DMS79 treated with DMSO at 0.1 percent for 48 hours (cell line): ENCODE data around the gene HTT-AS.
A peak's percentile ranks its signal among the peaks of the same experiment; 100 is the strongest.
"Not testable (repeated sequence)": the region's sequence is repeated elsewhere in the genome, so short reads cannot be mapped to it uniquely, and the experiment has no call there.

ENCODE experiments used
- DNase-seq: peaks from one replicate; lab custom pipeline; 2025; lab: John Stamatoyannopoulos, UW

The HTT-AS gene

DNA sequence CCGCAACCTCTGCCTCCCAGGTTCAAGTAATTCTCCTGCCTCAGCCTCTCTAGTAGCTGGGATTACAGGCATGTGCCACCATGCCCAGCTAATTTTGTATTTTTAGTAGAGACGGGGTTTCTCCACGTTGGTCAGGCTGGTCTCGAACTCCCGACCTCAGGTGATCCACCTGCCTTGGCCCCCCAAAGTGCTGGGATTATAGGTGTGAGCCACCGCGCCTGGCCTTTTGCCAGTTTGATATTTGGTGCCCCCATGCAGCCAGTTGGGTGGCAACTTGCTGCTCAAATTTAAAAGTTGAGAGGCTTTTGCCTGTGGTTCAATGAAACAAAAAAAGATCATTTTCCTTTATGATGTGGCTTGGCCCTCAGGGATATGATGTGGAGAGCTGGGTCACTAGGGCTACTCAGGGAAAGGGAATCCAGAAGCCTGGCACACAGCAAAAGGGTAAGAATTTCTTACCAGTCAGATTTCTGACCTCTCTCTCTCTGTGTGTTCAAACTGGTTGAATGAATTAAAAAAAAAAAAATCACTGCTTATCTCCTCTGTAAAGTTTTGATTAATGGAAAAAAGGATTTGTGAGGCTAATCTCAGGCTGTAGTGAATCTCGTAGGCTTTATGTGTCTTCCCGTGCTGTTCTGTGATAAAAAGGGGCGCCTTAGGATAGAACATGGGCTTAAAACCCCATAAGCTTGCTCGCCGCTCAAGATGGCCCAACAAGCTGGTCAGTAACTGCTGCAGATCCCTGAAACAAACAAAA, 23.0 kb downstream of the HTT-AS start:
- DNase-seq = not testable (repeated sequence)

DNA sequence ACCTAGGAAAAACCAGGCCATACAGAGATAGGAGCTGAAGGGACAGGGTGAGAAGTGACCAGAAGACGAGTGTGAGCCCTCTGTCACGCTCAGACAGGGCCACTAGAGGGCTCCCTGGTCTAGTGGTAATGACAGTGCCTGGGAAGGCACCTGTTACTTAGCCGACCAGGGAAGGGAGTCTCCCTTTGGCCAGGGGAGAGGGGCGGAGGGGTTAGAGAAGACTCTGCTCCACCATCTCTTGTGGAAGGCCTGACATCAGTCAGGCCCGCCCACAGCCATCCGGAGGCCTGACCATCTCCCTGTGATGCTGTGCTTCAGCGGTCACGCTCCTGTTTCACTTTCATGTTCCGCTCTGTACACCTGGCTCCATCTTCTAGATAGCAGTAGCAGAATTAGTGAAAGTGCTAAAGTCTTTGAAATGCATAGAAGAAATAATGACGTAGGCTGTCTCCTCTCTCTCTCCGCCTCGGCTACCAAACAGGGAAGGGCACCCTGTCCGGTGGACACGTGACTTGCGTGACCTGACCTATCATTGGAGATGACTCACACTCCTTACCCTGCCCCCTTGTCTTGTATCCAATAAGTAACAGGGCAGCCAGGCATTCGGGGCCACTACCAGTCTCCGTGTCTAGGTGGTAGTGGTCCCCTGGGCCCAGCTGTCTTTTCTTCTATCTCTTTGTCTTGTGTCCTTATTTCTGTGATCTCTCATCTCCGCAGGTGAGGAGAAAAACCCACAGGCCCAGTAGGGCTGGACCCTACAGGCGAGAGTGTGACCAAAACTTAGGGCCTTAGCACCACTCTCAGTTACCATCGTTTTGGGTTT, 26.7 kb downstream of the HTT-AS start:
- DNase-seq = peak; percentile 12

DNA sequence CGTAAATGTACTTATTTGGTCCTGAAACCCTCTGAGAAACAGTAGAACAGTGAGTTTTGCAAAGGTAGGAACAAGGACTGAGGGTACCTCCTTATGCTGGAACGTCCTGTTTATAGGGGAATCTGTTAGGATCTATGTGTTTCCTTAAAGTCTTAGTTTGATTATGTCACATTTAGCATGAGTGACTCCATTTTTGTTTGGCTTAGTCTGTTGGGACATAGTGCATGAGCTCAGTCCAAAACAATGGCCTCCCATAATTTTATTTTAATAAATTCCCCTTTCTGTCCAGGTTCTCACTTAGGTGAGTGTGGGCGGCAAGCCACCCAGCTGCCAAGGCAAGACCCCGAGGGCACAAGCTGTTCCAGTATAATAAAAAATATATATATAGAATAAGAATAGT, 27.7 kb downstream of the HTT-AS start:
- no peak for DNase-seq

DNA sequence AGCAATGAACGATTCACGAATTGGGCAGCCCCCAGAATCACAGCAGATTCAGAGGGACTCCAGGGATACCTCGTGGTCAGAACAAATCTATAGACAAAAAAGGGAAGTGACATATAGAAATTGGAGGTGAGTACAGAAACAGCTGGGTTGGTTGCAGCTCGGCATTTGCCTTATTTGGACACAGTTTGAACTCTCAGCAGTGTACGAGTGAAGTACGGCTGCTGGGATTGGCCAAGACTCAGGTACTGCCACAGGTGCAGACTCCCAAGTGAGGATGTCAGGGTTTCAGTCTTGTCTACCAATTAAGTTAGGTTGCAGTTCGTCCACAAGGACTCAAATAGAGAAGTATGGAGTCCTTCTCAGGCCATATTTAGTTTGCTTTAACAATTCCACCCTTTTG, 28.2 kb downstream of the HTT-AS start:
- DNase-seq = no peak

DNA sequence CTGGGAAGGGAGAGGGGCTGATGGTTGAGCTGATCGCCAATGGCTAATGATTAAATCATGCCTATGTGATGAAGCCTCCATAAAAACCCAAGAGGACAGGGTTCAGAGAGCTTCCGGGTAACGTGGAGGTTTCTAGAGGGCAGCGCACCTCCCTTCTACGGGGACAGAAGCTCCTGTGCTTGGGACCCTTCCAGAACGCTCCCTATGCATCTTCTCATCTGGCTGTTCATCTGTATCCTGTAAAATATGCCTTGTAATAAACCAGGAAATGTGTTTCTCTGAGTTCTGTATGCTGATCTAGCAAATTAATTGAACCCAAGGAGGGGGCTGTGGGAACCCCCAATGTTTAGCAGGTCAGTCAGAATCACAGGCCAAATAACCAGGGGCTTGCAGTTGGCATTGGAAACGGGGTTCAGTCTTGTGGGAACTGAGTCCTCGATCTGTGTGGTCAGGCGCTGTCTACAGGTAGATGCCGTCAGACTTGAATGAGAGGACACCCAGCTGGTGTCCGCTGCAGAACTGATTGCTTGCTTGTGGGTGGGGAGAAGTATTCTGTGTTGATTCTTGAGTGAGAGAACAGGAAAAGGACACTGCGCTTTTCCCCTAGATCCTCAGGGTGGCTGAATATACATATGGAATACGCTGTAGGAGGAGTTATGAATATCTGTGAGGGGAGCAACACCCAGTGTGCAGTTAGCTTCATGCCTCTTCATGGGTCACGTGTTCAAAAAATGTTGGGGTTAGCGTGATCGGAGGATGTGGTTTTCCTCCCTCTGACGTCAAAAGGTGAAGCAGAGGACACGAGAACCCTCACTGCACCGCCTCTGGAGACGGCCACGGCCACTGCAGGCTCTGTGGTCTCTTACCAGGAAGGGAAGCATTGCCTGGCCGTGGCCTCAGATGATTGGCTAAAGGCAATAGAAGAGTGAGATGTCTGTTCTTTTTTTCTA, 29.2 kb downstream of the HTT-AS start:
- no peak for DNase-seq

DNA sequence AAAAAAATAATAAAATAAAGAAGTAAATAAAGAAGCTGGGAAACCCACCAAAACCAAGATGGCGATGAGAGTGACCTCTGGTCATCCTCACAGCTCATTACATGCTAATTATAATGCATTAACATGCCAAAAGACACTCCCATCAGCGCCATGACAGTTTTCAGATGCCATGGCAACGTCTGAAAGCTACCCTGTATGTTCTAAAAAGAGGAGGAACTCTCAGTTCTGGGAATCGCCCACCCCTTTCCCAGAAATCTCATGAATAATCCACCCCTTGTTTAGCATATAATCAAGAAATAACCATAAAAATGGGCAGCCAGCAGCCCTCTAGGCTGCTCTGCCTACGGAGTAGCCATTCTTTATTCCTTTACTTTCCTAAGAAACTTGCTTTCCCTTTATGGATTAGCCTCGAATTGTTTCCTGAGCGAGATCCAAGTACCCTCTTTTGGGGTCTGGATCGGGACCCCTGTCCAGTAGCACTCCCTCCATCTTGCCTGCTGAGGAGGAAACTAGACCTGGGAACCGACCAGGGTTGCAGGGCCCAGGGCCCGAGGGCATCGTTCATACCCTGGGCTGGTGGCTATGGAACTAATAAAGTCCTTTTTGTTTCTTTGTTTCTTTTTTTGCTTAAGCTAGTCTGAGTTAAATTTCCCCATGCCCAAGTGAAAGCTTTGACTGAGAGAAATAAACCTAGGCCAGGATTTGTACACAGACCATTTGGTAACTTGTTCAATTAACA, 30.9 kb downstream of the HTT-AS start:
- no peak for DNase-seq

DNA sequence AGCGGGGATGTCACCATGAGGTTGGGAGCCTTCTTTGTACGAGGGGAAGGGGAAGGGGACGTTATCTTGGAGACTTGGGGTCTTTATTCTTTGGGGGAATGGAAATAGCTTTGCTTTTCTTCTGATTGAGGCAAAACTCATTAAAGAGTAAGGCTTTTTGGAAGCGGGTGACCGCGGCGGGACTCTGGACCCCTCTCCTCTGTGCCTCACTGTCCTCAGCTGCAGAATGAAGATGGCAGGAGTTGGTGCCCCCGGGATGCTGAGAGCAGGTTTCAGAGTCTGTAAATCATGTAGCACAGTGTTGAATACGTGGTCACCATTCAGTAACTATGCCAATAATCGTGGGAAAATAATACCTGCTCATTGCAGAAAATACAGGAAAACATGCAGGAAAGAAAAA, 32.1 kb downstream of the HTT-AS start:
- no peak for DNase-seq

DNA sequence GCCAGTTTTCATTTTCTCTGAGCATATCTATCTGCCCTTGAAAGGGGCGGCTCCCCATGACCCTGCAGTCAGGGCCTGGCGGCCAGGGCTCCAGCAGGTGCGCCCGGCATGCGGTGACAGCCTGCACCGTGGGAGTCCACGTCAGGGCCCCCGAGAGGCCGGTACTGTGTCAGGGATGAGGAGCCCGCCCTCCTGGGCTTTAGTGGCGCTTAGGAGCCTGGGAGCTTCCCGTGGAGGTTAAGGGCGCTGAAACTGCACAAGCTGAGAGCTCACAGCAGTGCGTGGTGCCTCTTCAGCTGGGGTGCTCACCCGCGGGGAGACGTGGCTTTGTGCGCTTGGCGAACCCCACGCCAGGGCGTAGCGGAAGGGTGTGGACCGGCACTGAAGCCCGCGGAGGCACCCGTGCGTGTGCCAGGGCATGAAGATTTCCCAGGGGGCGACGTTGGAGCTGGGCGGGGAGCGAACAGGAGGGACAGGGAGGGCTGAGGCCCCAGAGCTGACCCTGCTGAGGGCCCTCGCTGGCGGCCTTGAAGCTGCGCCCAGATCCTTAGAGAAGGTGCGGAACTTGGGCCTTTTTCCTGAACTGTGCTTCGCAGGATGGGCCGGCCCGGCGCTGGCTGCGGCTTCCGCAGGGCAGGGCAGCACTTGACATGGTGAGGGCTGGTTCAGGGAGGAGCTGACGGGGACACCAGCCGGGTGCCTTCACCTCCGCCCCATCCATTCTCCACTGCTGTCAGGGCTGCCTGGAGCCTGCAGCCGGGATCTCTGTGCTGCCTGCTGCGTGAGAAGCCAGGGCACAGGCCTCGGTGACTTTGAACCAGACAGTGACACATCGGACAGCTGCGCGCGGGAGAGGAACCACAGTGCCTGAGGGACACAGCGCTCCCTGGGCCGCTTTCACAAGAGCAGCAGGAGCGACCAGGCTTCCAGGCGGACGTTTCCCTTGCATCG, 32.9 kb downstream of the HTT-AS start:
- peak; percentile 13 for DNase-seq

DNA sequence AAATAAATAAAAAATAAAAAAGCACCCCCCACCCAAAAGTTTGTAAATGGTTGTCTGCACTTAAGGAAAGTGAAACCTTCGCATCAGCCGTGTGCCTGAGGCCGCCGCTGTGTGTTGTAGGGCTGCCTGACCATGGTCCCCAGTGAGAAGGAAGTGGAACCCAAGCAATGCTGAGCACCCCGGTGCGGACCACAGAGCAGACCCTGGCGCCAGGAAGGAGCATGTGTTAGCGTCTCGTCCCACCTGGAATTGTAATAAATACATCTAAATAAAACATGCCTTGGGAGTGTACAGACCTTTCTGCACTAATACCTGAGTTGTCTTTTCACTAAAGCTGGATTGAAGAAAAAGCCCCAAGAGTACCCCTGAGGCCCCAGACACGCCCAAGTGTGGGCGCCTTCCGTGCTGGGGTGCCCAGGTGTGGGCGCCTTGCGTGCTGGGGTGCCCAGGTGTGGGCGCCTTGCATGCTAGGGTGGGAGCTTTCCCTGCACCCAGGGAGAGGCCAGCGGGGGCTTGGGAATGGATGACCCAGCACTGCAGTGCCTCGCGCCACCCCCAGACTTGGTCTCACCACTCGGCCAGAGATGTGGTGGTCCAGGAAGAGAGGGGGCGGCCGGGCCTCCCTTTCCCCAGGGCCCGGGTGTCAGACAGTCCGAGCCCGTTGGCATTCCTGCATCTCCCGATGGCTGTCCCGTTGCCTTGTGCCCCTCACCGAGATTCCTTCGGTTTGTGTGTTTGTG, 33.7 kb downstream of the HTT-AS start:
- DNase-seq = no peak

DNA sequence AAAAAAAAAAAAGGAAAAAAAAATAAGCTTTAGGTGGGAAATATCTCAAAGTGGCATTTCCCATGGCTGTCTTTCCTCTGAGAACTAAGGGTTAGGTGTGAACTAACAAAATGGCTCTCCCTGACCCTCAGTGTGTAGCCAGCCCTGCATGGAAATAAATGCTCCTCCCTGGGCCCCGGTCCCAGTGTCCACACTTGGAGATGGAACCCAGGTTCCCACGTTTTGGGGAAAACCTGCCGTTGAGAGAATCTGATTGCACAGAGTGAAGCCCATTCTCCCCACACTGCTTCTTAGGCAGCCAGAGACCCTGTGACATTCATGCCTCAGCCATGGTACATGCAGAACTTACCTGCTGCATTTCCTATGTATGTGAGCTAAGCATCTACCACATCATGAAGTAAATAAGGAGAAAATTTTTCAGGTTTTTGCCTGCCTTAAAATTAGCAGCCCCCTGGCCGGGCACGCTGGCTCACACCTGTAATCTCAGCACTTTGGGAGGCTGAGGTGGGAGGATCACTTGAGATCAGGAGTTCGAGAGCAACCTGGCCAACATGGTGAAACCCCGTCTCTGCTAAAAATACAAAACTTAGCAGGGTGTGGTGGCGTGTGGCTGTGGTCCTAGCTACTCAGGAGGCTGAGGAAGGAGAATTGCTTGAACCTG, 34.5 kb downstream of the HTT-AS start:
- no peak for DNase-seq

DNA sequence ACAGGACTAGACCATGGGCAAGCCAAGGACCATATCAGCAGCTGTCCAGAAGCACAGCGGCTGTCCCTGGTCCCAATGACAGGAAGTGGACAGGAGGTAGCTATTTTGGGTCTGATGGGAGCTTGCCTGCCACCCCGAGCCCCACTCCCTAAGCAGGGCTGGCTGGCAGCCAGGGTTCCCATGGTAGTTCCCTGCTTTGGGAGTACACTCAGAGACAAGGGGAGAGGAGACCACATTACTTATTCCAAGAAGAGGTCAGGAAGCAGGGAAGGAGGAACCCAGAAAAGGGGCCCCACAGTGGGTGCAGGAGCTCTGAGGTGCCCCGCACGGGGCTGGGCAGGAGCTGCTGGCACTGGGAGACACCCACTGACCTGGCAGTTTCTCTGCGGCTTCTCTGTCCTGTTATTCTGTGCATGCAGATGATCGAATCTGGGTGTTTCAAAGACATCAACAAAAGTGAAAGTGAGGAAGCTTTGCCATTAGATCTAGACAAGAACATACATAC, 36.3 kb downstream of the HTT-AS start:
- no peak for DNase-seq

DNA sequence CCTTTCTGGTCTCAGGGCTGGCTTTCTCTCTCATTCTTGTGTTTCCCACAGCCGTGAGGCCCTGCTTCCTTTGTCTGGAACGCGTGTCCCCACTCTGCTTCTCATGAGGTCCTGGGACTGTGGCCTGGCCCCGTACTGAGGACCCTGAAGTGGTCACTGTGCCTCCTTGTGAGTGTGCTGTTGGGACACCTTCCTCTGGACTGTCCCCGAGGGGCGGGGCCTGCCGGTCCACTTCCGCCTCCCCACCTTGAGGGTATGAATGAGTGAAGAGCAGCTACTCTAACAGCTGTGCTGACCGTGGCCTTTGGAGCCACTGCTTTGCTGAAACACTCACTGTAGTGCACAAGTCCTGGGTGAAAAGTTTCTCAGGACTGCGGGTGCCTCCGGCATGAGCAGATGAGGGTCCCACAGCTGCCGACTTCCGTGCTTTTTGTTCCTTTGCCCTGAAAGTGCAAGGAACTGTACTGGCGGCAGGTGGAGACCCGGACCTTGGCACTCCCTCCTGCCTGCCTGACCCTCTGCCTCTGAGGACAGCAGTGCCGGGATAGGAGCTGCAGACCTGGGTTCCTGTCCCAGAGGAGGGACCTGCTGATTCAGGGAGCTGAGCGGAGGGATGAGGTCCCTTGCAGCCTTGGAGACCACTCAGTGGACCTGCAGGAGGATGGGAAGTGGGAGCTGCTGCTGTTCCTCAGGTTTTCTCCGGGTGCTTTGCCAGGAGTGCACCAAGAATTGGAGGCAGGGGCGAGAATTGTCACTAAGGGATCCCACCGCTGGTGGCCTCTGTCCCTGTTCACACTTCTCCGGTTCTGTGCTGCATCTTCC, 38.0 kb downstream of the HTT-AS start:
- no peak for DNase-seq

DNA sequence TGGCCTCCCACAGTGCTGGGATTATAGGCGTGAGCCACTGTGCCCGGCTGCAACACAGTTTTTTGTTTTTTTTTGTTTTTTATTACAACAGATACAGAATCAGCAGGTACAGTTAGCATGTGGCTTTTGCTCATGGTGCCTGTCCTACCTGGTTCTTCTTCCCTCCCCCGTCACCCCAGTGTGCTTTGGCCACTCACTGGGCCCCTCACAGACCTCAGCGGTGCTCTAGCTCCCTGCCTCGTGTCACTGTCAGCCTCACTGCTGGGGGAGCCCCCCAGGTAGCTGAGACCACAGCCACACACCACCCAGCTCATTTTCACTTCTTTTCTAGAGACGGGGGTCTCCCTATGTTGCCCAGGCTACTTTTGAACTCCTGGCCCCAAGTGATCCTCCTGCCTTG, 38.7 kb downstream of the HTT-AS start:
- DNase-seq = no peak

DNA sequence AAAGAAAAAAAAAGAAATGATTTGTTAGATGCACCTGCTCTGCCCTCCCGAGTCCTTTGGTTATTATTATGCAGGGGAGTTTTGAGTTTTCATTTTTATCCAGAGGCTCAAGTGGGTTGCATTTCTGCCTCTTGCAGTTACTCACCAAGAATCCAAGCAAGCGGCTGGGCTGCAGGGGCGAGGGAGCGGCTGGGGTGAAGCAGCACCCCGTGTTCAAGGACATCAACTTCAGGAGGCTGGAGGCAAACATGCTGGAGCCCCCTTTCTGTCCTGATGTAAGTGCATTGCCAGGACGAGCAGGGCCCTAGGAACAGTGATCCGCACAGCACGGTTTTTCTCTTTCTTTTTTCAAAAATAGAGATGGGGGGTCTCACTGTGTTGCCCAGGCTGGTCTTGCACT, 39.1 kb downstream of the HTT-AS start:
- no peak for DNase-seq

DNA sequence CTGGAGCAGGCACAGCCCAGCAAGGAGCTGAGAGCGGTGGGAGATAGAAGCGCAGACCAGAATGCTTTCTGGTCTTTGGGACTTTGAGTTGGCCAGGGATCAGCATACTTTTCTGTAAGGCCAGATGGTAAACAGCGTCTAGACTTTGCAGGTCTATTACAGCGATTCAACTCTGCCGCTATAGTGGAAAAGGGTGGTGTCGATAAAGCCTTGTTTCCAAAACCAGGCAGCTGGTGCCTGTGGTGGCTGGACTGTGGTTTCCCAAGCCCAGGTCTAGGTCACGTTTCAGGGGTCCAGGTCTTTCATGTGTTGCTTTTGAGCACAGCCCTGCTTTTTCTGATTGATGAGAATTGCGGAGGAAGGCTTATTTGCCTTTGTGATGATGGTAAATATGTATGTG, 40.1 kb downstream of the HTT-AS start:
- DNase-seq = no peak

DNA sequence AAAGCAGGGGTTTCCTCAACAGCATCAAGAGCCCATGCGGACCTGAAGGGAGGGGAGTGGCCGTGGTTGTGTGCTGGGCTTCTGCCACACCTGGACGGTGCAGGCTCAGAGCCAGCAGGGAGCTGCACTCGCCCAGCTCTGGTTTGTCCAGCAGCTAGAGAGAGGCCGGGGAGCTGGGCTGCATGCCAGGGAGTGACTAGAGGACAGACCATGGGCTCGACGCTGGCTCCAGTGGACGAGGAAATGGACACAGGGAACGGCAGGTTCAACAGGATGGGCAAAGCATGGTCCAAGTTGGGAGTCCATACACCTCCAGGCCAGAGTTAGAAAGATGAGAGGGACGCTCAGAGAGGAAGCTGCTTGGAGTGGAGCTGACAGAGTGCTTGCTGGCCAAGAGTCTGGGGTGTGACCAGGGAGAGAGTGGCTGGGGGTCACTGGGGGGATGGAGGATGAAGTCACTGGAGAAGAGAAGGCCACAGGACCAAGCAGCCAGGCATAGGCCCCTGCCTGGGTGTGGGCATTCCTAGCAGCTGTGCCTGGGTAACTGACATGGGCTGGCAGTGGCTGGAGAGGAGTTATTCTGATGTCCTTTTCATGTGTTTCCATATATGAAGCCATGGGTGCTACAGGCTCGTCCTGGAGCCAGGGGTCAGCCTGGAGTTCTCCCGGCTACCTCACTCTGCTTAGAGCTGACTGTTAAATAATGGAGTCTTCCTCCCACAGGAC, 42.8 kb downstream of the HTT-AS start:
- no peak for DNase-seq

DNA sequence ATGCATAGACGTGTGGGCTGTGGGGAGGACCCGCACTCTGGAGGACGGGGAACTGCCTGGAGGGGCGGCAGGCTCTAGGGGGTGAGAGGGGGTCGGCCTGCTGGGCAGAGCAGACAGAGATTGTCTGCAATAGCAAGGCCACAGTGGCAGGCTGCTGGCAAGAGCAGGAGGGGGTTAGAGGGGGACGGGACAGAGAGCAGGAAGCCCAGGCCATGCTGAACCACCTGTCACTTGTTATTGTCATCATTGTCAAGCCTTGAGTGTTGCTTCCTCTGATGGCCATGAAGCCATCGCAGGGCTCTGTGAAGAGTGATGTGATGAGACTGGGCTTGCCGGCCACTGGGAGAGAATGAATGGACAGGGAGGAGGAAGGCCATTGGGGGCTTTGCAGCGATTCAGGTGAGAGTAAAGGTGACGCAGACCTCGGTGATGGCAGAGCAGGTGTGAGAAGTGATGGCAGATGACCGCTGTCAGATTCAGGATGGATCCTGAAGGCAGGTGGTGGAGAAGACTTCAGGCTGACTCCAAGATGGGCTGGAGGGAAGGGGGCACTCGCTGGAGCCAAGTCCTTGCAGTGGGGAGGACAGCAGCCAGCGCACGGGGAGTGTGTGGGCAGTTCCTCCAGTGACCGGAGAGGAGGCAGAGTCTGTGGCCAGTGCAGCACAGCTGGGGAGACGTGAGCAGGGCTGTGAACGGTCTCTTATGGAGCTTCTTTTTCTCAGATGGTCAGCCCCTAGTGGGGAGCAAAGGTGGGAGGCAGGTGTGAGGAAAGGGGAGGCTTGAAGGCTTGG, 43.6 kb downstream of the HTT-AS start:
- DNase-seq = no peak
